IPS DF 6.9 (cell line): ENCODE measurements around the gene ADGRG1.

Experiments used
- DNase-seq: peaks from one replicate; pipeline ENCODE4 v3.0.0-alpha.2; 2013; ENCODE audit warnings: low read depth, low spot score
- H3K27ac ChIP-seq: one replicate; pipeline ENCODE4 v1.5.1; 2013; ENCODE audit warnings: low read length, control low read depth
- H3K27me3 ChIP-seq: 2 replicates; pipeline ENCODE4 v1.6.1; 2013; ENCODE audit warnings: mild to moderate bottlenecking, low read length; ENCODE audit not compliant: control insufficient read depth, insufficient read depth
- H3K36me3 ChIP-seq: 2 replicates; pipeline ENCODE4 v1.6.1; 2013; ENCODE audit warnings: low read length; ENCODE audit not compliant: control insufficient read depth, insufficient read depth
- H3K4me1 ChIP-seq: 2 replicates; pipeline ENCODE4 v1.6.1; 2013; ENCODE audit warnings: low read length; ENCODE audit not compliant: control insufficient read depth, insufficient read depth
- H3K4me3 ChIP-seq: 2 replicates; pipeline ENCODE4 v1.5.1; 2013; ENCODE audit warnings: mild to moderate bottlenecking, low read length
- H3K9me3 ChIP-seq: 2 replicates; pipeline ENCODE4 v1.6.1; 2013; ENCODE audit warnings: low read length, inconsistent platforms; ENCODE audit not compliant: control insufficient read depth, insufficient read depth
- WGBS: extraction: QIAGEN DNeasy Blood & Tissue Kit; methylation state at CpG from one replicate; pipeline ENCODE4 v1.1.7; 2013; ENCODE audit warnings: mixed read lengths, missing lambda C conversion rate; ENCODE audit not compliant: insufficient read length, insufficient coverage; 5-methylcytosine and 5-hydroxymethylcytosine counted together

Gene ADGRG1

DNA sequence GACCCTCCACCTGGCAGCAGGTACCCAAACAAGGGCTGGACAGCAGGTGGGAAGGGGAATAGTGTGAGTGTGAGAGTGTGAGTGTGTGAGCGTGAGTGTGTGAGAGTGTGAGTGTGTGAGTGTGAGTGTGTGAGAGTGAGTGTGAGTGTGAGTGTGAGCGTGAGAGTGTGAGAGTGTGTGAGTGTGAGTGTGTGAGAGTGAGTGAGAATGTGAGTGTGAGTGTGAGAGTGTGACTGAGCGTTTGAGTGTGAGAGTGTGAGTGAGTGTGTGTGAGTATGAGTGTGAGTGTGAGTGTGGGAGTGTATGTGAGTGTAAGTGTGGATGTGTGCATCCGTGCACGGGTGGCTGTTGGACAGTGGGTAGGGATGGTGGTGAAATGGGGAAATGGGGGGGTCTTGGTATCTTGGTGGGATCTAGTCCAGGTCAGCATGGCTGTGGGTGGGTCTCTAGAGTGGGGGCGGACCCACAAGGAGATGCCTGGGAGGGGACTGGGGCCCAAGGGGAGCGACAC lies 408 bp downstream of the ADGRG1 start:
- over 99% methylated on average over 5 of the region's 7 CpGs for WGBS
- DNase-seq = no peak
- Histone ChIP-seq H3K4me1 (peaks cover 2% of the 10 kb centered on the region; the same call in 1 of the 2 replicates), H3K4me3 (no peak overlapping the region), H3K27me3 (no peaks in the 10 kb centered on the region), H3K27ac (no peak overlapping the region), H3K36me3 (no peaks in the 10 kb centered on the region), H3K9me3 (no peaks in the 10 kb centered on the region)

DNA sequence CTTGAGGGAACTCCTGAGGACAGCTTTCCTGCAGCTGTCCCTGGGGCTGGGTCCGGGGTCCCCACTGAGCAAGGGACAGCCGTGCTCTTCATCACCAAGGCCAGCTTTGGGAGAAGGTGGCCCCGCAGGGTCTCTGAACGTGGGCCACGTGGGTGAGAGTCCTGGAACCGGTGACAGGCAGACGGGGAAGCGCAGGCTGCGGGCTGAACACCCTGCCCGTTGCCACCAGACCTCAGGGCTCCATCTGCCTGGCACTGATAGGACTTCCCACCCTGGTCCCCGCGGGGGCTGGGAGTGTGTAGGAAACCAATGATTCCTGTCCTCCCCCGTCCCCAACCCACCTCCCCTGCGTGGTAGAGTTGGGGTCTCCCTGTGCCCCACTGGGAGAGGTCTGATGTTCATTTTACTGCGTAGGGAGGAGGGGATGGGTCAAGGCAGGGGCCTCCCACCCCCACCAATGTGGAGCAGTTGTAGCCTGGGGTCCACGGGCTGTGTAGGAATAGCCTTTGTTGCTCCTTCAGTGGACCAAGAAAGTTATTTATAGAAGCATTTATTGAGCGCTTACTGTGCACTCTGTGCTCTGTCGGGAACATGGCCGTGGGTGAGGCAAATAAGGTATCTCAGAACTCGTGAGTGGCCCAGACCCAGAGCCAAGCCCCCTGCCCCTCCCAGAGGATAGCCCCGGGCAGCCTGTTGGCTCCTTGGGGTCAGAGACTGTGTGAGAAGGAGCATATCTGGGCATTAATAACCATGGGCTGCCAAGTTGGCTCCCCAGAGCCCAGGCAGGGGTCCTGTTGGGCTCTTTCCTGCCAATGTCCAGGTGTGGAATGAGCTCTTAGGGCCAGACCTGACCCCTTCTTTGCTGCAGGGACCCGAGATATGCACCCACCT lies 1.3 kb downstream of the ADGRG1 start:
- Histone ChIP-seq H3K27me3 (no peaks in the 10 kb centered on the region), H3K4me3 (no peak overlapping the region), H3K27ac (no peak overlapping the region), H3K4me1 (peaks cover 2% of the 10 kb centered on the region; the same call in 1 of the 2 replicates), H3K9me3 (no peaks in the 10 kb centered on the region), H3K36me3 (no peaks in the 10 kb centered on the region)
- no peak for DNase-seq
- no CpG with 5 or more reads among the region's 22 CpGs for WGBS

DNA sequence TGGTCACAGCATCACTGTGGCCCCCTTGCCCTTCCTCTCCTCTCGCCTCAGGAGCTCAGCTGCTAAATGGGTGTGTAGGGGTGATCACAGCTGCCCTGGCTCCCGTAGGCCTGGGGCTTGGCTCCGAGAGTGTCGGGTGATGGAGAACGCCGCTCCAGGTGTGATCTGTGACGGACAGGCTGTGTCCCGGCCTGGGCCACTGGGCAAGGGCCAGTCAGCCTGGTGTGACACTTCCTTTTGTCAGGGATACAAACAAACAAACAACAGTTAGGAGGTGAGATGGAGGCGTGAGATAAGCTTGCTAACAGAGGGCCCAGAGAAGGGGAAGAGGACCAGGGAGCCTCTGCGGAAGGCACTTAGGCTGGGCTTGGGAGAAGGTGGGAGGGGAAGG lies 2.0 kb downstream of the ADGRG1 start:
- Histone ChIP-seq H3K27ac (no peak overlapping the region), H3K36me3 (no peaks in the 10 kb centered on the region), H3K9me3 (no peaks in the 10 kb centered on the region), H3K4me1 (peaks cover 2% of the 10 kb centered on the region; the same call in 1 of the 2 replicates), H3K4me3 (no peak overlapping the region), H3K27me3 (no peaks in the 10 kb centered on the region)
- no CpG with 5 or more reads among the region's 10 CpGs for WGBS
- no peak for DNase-seq

DNA sequence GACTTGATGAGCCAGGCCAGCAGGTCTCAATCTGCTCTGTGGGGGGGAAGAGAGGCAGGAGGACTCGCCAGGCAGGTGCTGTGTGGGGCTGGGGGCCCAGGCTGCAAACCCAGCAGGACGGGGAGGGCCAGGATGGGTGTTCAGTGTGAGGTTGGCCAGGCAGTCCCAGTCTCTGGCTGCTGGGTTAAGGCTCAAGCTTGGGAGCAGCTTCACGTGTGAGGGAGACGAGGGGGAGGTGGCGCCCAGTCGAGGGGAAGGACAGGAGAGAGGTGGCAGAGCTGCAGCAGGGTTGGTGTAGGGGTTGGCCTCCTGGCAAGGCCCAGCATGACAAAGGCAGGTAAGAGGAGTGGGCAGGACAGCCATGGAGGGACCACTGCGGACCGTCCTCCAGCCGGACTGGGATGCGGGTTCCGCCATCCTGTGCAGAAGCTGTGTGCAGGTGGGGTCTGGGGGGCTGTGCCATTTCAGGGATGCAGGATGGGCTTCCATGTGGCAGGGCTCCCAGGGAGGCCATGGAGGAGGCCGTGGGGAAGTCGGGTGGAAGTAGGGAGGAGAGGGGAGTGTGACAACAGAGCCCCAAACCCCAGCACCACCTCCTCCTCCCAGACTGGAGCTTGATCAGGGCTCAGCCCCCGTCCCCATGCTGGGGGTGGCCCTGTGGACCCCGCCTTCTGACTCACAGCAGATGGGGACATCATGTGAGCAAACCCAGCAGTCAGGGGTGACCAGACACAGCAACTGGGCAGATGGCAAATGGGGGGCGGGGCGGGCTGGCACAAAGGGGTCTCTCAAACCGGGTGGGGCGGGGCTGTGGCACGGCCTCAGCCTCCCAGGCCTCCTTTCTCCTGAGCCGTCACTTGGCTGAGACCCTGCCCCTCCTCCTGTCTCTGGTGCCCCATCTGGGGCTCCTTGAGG lies 2.8 kb downstream of the ADGRG1 start:
- Histone ChIP-seq H3K9me3 (no peaks in the 10 kb centered on the region), H3K4me1 (peaks cover 2% of the 10 kb centered on the region; the same call in 1 of the 2 replicates), H3K36me3 (no peaks in the 10 kb centered on the region), H3K27me3 (no peaks in the 10 kb centered on the region), H3K4me3 (no peak overlapping the region), H3K27ac (no peak overlapping the region)
- no peak for DNase-seq
- WGBS = no CpG with 5 or more reads among the region's 21 CpGs

DNA sequence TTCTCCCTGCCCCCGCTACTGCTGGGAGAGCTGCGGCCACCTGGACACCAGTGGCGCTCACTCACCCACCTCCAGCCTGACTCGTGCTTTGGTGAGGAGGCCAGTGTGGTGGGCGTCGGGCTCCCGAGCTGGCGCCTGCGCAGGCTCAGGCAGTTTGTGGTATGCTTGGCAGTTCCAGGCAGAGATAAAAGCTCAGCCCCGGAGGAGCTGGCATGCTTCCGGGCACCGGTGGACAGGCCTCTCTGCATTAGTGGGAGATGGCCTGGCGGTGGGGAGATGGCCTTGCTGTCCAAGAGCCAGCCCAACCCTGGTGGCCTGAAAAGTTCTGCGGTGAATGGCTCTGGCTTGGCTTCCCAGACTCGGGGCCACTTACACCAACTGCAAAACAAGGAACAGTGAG lies 4.1 kb downstream of the ADGRG1 start:
- WGBS = no CpG with 5 or more reads among the region's 15 CpGs
- no peaks in the 10 kb centered on the region for H3K9me3 ChIP-seq

DNA sequence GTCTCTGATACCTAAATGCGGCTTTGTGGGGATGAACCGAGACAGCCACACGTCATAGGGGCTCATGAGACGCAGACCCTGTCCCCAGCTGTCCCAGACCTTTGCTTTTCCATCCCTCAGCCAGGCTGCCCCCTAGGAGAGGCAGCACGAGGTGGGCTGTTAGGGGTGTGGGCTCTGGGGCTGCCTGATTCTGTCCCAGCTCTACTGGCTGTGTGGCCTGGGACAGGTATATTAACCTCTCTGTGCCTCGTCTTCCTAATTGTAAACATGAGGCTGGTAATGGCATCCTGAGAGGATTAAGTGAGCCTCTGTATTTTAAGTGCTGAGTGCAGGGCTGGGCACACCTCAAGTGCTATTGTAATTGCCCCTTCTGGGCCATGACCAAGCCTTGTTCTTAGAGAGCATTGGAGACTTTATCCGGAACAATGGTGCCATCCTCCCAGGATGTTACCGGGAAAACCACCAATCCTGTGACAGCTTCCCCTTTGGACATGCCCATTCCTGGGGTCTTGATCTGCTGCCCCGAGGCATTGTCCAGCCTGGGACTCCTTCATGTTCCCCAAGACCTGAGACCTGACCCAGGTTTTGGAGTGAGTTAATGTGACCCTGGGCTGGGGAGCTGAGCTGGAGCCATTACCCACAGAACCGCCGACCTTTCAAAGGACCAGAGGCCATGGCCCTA lies 5.1 kb downstream of the ADGRG1 start:
- Histone ChIP-seq H3K36me3 (no peaks in the 10 kb centered on the region), H3K4me3 (no peak overlapping the region), H3K9me3 (no peaks in the 10 kb centered on the region), H3K27ac (no peak overlapping the region), H3K4me1 (peaks cover 2% of the 10 kb centered on the region; the same call in 1 of the 2 replicates), H3K27me3 (no peaks in the 10 kb centered on the region)
- no peak for DNase-seq
- WGBS = no CpG with 5 or more reads among the region's 11 CpGs

More for the DNA sequence above, 4.1 kb downstream of the ADGRG1 start:
- no peak for DNase-seq
- H3K36me3 ChIP-seq = no peaks in the 10 kb centered on the region
- H3K4me3 ChIP-seq = no peak overlapping the region
- no peaks in the 10 kb centered on the region for H3K27me3 ChIP-seq
- H3K4me1 ChIP-seq = peaks cover 2% of the 10 kb centered on the region; the same call in 1 of the 2 replicates
- no peak overlapping the region for H3K27ac ChIP-seq

DNA sequence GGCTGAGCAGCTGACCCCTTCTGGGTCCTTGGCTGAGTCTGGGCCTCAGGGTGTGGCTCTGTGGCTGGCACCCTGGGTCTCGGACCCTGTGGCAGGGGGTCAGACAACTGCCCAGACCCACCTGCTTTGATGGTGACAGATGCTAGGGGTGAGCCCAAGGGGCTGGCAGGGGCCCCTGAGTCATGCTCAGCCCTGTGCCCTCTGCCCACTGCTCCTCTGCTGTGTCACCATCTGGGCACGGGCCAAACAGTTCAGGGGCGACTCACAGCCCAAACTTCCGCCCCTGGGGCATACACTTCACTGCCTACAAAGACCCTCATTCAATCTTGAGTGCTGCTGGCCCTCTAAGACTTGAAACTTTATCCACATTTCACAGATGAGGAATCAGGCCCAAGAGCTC lies 5.7 kb downstream of the ADGRG1 start:
- no peaks in the 10 kb centered on the region for H3K36me3 ChIP-seq
- no peaks in the 10 kb centered on the region for H3K9me3 ChIP-seq
- H3K27me3 ChIP-seq = no peaks in the 10 kb centered on the region
- H3K27ac ChIP-seq = no peak overlapping the region
- DNase-seq = no peak
- no CpG with 5 or more reads among the region's 4 CpGs for WGBS
- H3K4me1 ChIP-seq = no peaks in the 10 kb centered on the region
- H3K4me3 ChIP-seq = no peak overlapping the region

DNA sequence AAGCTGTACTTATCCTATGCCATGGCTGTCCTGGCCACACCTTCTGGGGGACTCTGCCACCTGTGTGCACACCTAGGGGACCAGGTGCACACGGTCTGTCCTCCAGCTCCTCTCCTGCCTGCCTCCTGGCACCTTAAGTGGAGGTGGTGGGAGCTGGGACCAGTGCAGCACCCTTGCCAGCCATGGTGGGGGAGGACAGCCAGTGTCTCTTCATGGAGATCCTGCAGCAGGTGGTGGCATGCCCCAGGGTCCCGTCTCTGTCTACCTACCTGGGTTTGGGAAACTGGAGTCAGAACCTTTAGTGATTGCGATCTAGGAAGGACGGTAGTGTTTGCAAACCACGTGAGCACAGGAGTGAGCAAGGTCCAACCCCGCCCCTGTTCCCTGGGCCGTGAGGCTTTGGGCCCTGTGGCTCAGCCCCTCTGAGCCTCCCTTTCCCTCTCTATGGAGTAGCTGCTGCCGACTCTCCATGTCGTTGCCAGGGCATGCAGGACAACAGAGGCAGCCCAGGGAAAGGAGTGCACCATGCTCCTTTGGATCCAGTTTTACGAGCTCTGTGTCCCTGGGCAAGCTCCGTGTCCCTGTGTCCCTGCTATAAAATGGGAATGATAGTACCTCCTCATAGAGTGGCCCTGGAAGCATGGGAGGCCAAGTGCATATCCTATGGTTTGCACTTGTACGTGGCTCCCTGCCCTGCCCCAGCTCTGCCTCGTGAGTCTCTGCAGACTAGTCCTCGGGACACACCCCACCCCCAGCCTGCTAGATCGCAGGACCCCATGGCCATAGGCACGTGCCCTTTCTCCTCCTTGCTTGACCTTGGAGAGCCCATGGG lies 7.1 kb downstream of the ADGRG1 start:
- Histone ChIP-seq H3K4me3 (no peak overlapping the region), H3K27ac (no peak overlapping the region), H3K4me1 (no peaks in the 10 kb centered on the region), H3K36me3 (no peaks in the 10 kb centered on the region), H3K9me3 (no peaks in the 10 kb centered on the region), H3K27me3 (no peaks in the 10 kb centered on the region)
- no CpG with 5 or more reads among the region's 16 CpGs for WGBS
- DNase-seq = no peak

DNA sequence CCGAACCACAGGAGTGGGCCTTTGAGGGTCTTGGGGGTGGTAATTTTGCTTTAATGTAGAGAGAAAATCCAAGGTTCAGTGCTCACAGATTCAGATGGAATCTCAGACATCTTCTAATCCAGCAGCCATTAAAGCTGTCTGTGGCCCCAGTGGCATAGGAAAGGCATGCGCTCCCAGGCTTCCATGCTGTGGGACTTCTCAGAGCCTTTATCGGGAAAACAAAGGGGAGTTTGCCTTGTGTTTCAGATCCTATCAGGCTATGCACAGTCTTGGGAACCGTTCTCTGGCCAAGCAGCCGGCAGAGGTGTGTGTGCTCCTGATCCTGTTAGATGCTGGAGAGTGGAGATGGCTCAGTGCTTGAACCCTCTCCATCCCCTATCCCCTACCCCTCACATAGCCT lies 7.8 kb downstream of the ADGRG1 start:
- no CpG with 5 or more reads among the region's 5 CpGs for WGBS
- no peak overlapping the region for H3K27ac ChIP-seq
- DNase-seq = no peak
- no peaks in the 10 kb centered on the region for H3K36me3 ChIP-seq
- no peaks in the 10 kb centered on the region for H3K4me1 ChIP-seq
- H3K9me3 ChIP-seq = no peaks in the 10 kb centered on the region
- no peak overlapping the region for H3K4me3 ChIP-seq
- no peaks in the 10 kb centered on the region for H3K27me3 ChIP-seq
